D721Med (cell line): ENCODE measurements around the gene LST1.

Experiments used
- DNase-seq: peaks from one replicate; pipeline ENCODE4 v3.0.0; 2011; ENCODE audit warnings: low spot score; ENCODE audit not compliant: insufficient read length
- FAIRE-seq: peaks from 2 replicates; lab custom pipeline; 2011; peaks lifted over from hg19 to GRCh38; lab: Jason Lieb, UNC
- TF ChIP-seq, protein P1 (sequence below): IDR thresholded peaks from 2 replicates; pipeline ENCODE4 v1.5.1; 2012; ENCODE audit warnings: mild to moderate bottlenecking, control low read depth; ENCODE audit not compliant: insufficient read depth; ENCODE audit errors: missing control alignments

Gene LST1

GRCh38 chr6:31597006-31597405, 10.9 kb downstream of the LST1 start:
- TF ChIP-seq, protein P1, sequence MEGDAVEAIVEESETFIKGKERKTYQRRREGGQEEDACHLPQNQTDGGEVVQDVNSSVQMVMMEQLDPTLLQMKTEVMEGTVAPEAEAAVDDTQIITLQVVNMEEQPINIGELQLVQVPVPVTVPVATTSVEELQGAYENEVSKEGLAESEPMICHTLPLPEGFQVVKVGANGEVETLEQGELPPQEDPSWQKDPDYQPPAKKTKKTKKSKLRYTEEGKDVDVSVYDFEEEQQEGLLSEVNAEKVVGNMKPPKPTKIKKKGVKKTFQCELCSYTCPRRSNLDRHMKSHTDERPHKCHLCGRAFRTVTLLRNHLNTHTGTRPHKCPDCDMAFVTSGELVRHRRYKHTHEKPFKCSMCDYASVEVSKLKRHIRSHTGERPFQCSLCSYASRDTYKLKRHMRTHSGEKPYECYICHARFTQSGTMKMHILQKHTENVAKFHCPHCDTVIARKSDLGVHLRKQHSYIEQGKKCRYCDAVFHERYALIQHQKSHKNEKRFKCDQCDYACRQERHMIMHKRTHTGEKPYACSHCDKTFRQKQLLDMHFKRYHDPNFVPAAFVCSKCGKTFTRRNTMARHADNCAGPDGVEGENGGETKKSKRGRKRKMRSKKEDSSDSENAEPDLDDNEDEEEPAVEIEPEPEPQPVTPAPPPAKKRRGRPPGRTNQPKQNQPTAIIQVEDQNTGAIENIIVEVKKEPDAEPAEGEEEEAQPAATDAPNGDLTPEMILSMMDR, result peak; percentile 45
- FAIRE-seq (no peak), DNase-seq (no peak)

- no peak for FAIRE-seq
- TF ChIP-seq, protein P1, result no peak
- DNase-seq, result no peak
Observed at GRCh38 chr6:31607317-31607716, 21.2 kb downstream of the LST1 start.

DNA sequence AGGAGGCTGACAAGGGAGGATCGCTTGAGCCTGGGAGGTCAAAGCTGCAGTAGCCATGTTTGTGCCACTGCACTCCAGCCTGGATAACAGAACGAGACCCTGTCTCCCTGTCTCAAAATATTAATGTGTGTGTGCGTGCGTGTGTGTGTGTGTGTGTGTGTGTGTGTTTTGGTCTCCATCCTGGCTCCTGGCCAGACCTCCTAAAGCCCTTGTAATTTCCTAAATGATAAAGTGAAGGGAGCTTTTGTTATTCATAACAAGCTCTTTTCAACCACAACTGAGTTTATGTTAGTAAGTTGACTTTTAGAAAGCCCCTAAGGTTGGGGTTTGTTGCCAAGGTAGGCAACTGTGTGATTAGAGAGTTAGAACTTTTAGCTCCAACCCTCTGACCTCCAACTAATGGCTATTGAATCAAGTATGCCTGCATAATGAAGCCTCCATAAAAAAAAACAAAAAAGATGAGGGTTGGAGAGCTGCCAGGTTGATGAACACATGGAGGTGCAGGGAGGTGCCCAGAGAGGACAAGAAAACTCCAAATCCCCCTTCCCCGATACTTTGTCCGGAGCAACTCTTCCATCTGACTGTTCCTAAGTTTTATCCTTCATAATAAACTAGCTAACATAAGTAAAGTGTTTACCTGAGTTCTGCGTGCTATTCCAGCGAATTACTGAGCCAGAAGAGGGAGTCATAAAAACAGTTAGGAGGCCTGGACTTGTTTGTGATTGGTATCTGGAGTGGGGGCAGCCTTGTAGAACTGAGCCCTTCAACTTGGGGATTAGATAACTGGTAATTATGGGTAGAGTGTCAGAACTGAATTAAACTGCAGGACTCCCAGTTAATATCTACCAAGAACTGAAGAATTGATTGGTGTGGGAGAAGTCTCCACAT, 23.7 kb downstream of the LST1 start:
- no peak for DNase-seq

DNA sequence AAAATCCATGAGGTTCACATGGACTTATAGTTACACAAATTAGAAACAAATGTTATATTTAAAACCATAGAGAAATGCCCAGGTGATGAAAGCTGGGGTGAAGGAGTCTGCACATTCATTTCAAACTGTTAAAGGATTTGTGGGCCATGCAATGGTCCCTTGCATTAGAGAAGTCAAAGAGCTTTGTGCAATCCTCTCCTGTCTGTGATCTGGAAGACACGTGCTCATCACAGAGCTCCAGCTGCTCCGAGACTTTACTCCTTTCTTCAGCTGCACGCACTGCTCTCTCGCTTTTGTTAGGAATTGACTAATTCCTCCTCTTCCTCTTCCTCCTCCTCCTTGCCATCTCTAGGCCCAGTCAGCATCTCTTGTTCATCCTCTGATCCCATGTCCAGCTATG, 24.9 kb downstream of the LST1 start:
- DNase-seq, result no peak

More for the DNA sequence above, 23.7 kb downstream of the LST1 start:
- FAIRE-seq, result no peak
- TF ChIP-seq, protein P1, result no peak

GRCh38 chr6:31614075-31614619, 28.1 kb downstream of the LST1 start:
- TF ChIP-seq, protein P1, result no peak
- FAIRE-seq (no peak), DNase-seq (no peak)

More for the DNA sequence above, 24.9 kb downstream of the LST1 start:
- TF ChIP-seq, protein P1, result no peak
- FAIRE-seq, result no peak

- FAIRE-seq (no peak), DNase-seq (no peak)
- TF ChIP-seq, protein P1, result no peak
Observed at GRCh38 chr6:31614684-31615578, 28.9 kb downstream of the LST1 start, which contains the start of gene AIF1. Gene AIF1 (plus strand): TSS chr6:31615234. CDS start chr6:31615330, 96 bp downstream.
